Activated naive CD4-positive, alpha-beta T cell treated with anti-CD3 and anti-CD28 coated beads, Interleukin-2, amount 10 ng/mL, durations not matched to agents 7 days and 5 days (primary cell): Measurements from ENCODE around the gene INTU.

ENCODE experiments used
- CTCF ChIA-PET: fragments of 350-600 bp; sonication (Branson Sonifier 250); formaldehyde crosslinking; loops from one replicate; lab custom pipeline; 2021; ENCODE audit warnings: antibody characterized with exemption; lab: Charles Lee
- DNase-seq: peaks from one replicate; pipeline ENCODE4 v3.0.0-alpha.2; 2020
- H3K27ac Mint-ChIP-seq: one replicate; pipeline ENCODE4 v1.8.0; 2021; ENCODE audit warnings: mild to moderate bottlenecking, moderate library complexity, mixed read lengths
- H3K27me3 Mint-ChIP-seq: one replicate; pipeline ENCODE4 v1.8.0; 2021; ENCODE audit warnings: mild to moderate bottlenecking, mixed read lengths
- H3K36me3 Mint-ChIP-seq: one replicate; pipeline ENCODE4 v1.8.0; 2021; ENCODE audit warnings: mixed read lengths
- H3K4me1 Mint-ChIP-seq: one replicate; pipeline ENCODE4 v1.8.0; 2021; ENCODE audit warnings: mixed read lengths
- H3K4me3 Mint-ChIP-seq: one replicate; pipeline ENCODE4 v1.8.0; 2021; ENCODE audit warnings: mild to moderate bottlenecking, moderate library complexity, mixed read lengths
- H3K9me3 Mint-ChIP-seq: one replicate; pipeline ENCODE4 v1.8.0; 2021; ENCODE audit warnings: mixed read lengths

Gene INTU

GRCh38 chr4:127667116-127667515 is 34.4 kb downstream of the INTU start:
- CTCF ChIA-PET = no interaction called here
- H3K27me3 Mint-ChIP-seq = no peaks in the 10 kb centered on the region

GRCh38 chr4:127667772-127668171 is 35.0 kb downstream of the INTU start:
- CTCF ChIA-PET = no interaction called here
- H3K4me1 Mint-ChIP-seq = no peaks in the 10 kb centered on the region
- H3K9me3 Mint-ChIP-seq = no peaks in the 10 kb centered on the region
- DNase-seq = no peak
- no peaks in the 10 kb centered on the region for H3K27me3 Mint-ChIP-seq
- H3K4me3 Mint-ChIP-seq = no peak overlapping the region
- H3K36me3 Mint-ChIP-seq = no peaks in the 10 kb centered on the region
- H3K27ac Mint-ChIP-seq = no peak overlapping the region

More at GRCh38 chr4:127667116-127667515, 34.4 kb downstream of the INTU start:
- no peak overlapping the region for H3K27ac Mint-ChIP-seq
- H3K4me1 Mint-ChIP-seq = no peaks in the 10 kb centered on the region
- H3K4me3 Mint-ChIP-seq = no peak overlapping the region
- no peak for DNase-seq
- no peaks in the 10 kb centered on the region for H3K9me3 Mint-ChIP-seq
- H3K36me3 Mint-ChIP-seq = no peaks in the 10 kb centered on the region

- Mint-ChIP-seq H3K9me3 (no peaks in the 10 kb centered on the region), H3K4me1 (no peaks in the 10 kb centered on the region), H3K36me3 (no peaks in the 10 kb centered on the region), H3K27me3 (no peaks in the 10 kb centered on the region), H3K4me3 (no peak overlapping the region), H3K27ac (no peak overlapping the region)
- DNase-seq = no peak
- CTCF ChIA-PET = no interaction called here
These were observed 36.0 kb downstream of the INTU start for GRCh38 chr4:127668770-127669169.

GRCh38 chr4:127669691-127670090 is 36.9 kb downstream of the INTU start:
- Mint-ChIP-seq H3K27me3 (no peaks in the 10 kb centered on the region), H3K9me3 (no peaks in the 10 kb centered on the region), H3K4me1 (no peaks in the 10 kb centered on the region), H3K36me3 (no peaks in the 10 kb centered on the region), H3K4me3 (no peak overlapping the region), H3K27ac (no peak overlapping the region)
- no peak for DNase-seq
- CTCF ChIA-PET = no interaction called here

- no peaks in the 10 kb centered on the region for H3K4me1 Mint-ChIP-seq
- H3K36me3 Mint-ChIP-seq = no peaks in the 10 kb centered on the region
- no peak overlapping the region for H3K27ac Mint-ChIP-seq
- no peak overlapping the region for H3K4me3 Mint-ChIP-seq
- DNase-seq = no peak
- H3K27me3 Mint-ChIP-seq = no peaks in the 10 kb centered on the region
- H3K9me3 Mint-ChIP-seq = no peaks in the 10 kb centered on the region
- CTCF ChIA-PET = no interaction called here
These were observed 39.4 kb downstream of the INTU start for GRCh38 chr4:127672111-127672510.

GRCh38 chr4:127685292-127685691 is 52.5 kb downstream of the INTU start:
- no peak for DNase-seq
- no peaks in the 10 kb centered on the region for H3K4me1 Mint-ChIP-seq
- CTCF ChIA-PET = no interaction called here
- no peaks in the 10 kb centered on the region for H3K36me3 Mint-ChIP-seq
- no peak overlapping the region for H3K4me3 Mint-ChIP-seq
- no peaks in the 10 kb centered on the region for H3K9me3 Mint-ChIP-seq
- no peak overlapping the region for H3K27ac Mint-ChIP-seq
- no peaks in the 10 kb centered on the region for H3K27me3 Mint-ChIP-seq

- Mint-ChIP-seq H3K36me3 (no peaks in the 10 kb centered on the region), H3K9me3 (no peaks in the 10 kb centered on the region), H3K27me3 (no peaks in the 10 kb centered on the region), H3K4me1 (no peaks in the 10 kb centered on the region), H3K27ac (no peak overlapping the region), H3K4me3 (no peak overlapping the region)
- CTCF ChIA-PET = interaction anchor here (0.8 kb wide), 1 partner anchor 1059 kb away, joined by 3 read pairs; no protein-coding TSS in a partner anchor
- DNase-seq = no peak
These were observed 53.9 kb downstream of the INTU start for GRCh38 chr4:127686658-127687057.

GRCh38 chr4:127687580-127687979 is 54.8 kb downstream of the INTU start:
- Mint-ChIP-seq H3K27me3 (no peaks in the 10 kb centered on the region), H3K36me3 (no peaks in the 10 kb centered on the region), H3K4me3 (no peak overlapping the region), H3K27ac (no peak overlapping the region), H3K9me3 (no peaks in the 10 kb centered on the region), H3K4me1 (no peaks in the 10 kb centered on the region)
- no peak for DNase-seq
- CTCF ChIA-PET = interaction anchor here (0.8 kb wide), 1 partner anchor 1058 kb away, joined by 3 read pairs; no protein-coding TSS in a partner anchor

GRCh38 chr4:127698789-127699200 is 66.0 kb downstream of the INTU start:
- no peak overlapping the region for H3K27ac Mint-ChIP-seq
- CTCF ChIA-PET = no interaction called here
- no peaks in the 10 kb centered on the region for H3K4me1 Mint-ChIP-seq
- no peak overlapping the region for H3K4me3 Mint-ChIP-seq
- DNase-seq = no peak
- H3K36me3 Mint-ChIP-seq = no peaks in the 10 kb centered on the region
- no peaks in the 10 kb centered on the region for H3K9me3 Mint-ChIP-seq
- H3K27me3 Mint-ChIP-seq = no peaks in the 10 kb centered on the region

- Mint-ChIP-seq H3K27me3 (peaks cover 3% of the 10 kb centered on the region), H3K9me3 (no peaks in the 10 kb centered on the region), H3K36me3 (no peaks in the 10 kb centered on the region), H3K4me3 (no peak overlapping the region), H3K4me1 (no peaks in the 10 kb centered on the region), H3K27ac (no peak overlapping the region)
- no peak for DNase-seq
- CTCF ChIA-PET = no interaction called here
These were observed 76.2 kb downstream of the INTU start for GRCh38 chr4:127708985-127709384.

GRCh38 chr4:127709456-127709855 is 76.7 kb downstream of the INTU start:
- no peak for DNase-seq
- Mint-ChIP-seq H3K9me3 (no peaks in the 10 kb centered on the region), H3K27me3 (peaks cover 7% of the 10 kb centered on the region), H3K36me3 (no peaks in the 10 kb centered on the region), H3K27ac (no peak overlapping the region), H3K4me1 (no peaks in the 10 kb centered on the region), H3K4me3 (no peak overlapping the region)
- CTCF ChIA-PET = no interaction called here

GRCh38 chr4:127730142-127730913 is 97.6 kb downstream of the INTU start, which contains the start of gene SLC25A31:
Gene SLC25A31 (plus strand): TSS chr4:127730400. CDS start chr4:127730546, 146 bp downstream.
- H3K4me1 Mint-ChIP-seq = no peaks in the 10 kb centered on the region
- DNase-seq = no peak
- no peaks in the 10 kb centered on the region for H3K36me3 Mint-ChIP-seq
- no peak within 1 kb of the TSS for H3K27ac Mint-ChIP-seq
- H3K4me3 Mint-ChIP-seq = no peak within 1 kb of the TSS
- H3K27me3 Mint-ChIP-seq = no peaks in the 10 kb centered on the region
- CTCF ChIA-PET = interaction anchor here (1.1 kb wide), 1 partner anchor 128 kb away, joined by 4 read pairs; no protein-coding TSS in a partner anchor
- no peaks in the 10 kb centered on the region for H3K9me3 Mint-ChIP-seq

GRCh38 chr4:127731406-127731805 is 98.6 kb downstream of the INTU start:
- DNase-seq = no peak
- CTCF ChIA-PET = interaction anchor here (1.3 kb wide), 1 partner anchor 127 kb away, joined by 8 read pairs; no protein-coding TSS in a partner anchor
- Mint-ChIP-seq H3K9me3 (no peaks in the 10 kb centered on the region), H3K27me3 (no peaks in the 10 kb centered on the region), H3K36me3 (no peaks in the 10 kb centered on the region), H3K4me3 (no peak overlapping the region), H3K4me1 (no peaks in the 10 kb centered on the region), H3K27ac (no peak overlapping the region)

- no peaks in the 10 kb centered on the region for H3K36me3 Mint-ChIP-seq
- H3K27ac Mint-ChIP-seq = no peak overlapping the region
- DNase-seq = no peak
- no peaks in the 10 kb centered on the region for H3K27me3 Mint-ChIP-seq
- CTCF ChIA-PET = interaction anchor here (0.7 to 2.7 kb wide), 12 partner anchors 11 to 145 kb away, joined by 3 to 16 read pairs (median 4); no protein-coding TSS in a partner anchor
- H3K9me3 Mint-ChIP-seq = no peaks in the 10 kb centered on the region
- H3K4me1 Mint-ChIP-seq = no peaks in the 10 kb centered on the region
- H3K4me3 Mint-ChIP-seq = no peak overlapping the region
These were observed 100.0 kb downstream of the INTU start for GRCh38 chr4:127732623-127733328.
